Coronary artery (tissue), 2 donors: Measurements from ENCODE around the gene CDK7.

Source experiments
- DNase-seq: peaks from one replicate; pipeline ENCODE4 v3.0.0-alpha.2; 2017; ENCODE audit warnings: low spot score
- H3K27ac ChIP-seq, 2 donors: fragments of 200-600 bp; sonication (generic); one replicate each; pipeline ENCODE4 v1.5.1; 2016 to 2019
- H3K4me3 ChIP-seq: fragments of 200-600 bp; sonication (generic); 2 replicates; pipeline ENCODE4 v1.5.1; 2016; ENCODE audit warnings: mild to moderate bottlenecking, moderate library complexity
- TF ChIP-seq, protein P1 (sequence below): fragments of 200-600 bp; sonication (generic); IDR thresholded peaks from one replicate; pipeline ENCODE4 v1.5.1; 2019; ENCODE audit warnings: antibody characterized with exemption

Gene CDK7

DNA sequence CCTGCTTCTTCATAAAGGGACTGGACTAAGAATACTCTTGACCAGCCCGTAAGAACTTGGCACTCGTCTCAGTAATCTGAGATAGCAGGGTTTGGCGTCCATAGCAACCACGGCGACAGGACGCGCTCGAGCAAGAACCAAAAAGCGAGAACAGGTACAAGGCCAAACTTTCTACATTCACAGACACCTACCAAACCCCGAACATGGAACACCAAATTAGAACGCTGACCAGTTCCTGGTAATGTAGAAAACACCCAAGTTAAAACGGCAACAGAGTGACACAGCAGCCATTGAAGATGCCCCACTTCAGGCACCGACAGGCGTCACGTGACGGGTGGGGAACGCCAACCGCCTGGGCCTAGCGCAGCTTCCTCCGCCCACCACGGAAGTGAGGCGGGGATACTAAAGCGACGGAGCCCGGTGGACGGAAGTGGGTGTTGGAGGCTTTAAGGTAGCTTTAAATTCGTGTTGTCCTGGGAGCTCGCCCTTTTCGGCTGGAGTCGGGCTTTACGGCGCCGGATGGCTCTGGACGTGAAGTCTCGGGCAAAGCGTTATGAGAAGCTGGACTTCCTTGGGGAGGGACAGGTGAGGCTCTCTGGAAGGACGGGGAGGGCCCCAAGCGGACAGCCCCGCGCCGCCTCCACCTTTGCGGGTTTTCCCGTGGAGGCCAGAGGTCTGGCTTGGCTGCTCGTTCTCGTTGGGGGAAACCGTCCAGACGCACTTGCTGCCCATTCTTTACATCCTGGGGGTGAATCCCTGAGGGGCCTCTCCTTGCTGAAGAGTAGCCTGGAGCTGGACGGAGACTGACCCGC lies at the start of gene CDK7:
CDK7 (plus strand) TSS at position 430 of the 812 bp plus-strand sequence; CDS start at position 520, 90 bp downstream.
- TF ChIP-seq, protein P1, sequence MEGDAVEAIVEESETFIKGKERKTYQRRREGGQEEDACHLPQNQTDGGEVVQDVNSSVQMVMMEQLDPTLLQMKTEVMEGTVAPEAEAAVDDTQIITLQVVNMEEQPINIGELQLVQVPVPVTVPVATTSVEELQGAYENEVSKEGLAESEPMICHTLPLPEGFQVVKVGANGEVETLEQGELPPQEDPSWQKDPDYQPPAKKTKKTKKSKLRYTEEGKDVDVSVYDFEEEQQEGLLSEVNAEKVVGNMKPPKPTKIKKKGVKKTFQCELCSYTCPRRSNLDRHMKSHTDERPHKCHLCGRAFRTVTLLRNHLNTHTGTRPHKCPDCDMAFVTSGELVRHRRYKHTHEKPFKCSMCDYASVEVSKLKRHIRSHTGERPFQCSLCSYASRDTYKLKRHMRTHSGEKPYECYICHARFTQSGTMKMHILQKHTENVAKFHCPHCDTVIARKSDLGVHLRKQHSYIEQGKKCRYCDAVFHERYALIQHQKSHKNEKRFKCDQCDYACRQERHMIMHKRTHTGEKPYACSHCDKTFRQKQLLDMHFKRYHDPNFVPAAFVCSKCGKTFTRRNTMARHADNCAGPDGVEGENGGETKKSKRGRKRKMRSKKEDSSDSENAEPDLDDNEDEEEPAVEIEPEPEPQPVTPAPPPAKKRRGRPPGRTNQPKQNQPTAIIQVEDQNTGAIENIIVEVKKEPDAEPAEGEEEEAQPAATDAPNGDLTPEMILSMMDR, result no peak
- peak within 1 kb of the TSS; percentile 93 for H3K4me3 ChIP-seq
- peak within 1 kb of the TSS; percentile 66 to 89 for H3K27ac ChIP-seq
- DNase-seq, result peak; percentile 96

DNA sequence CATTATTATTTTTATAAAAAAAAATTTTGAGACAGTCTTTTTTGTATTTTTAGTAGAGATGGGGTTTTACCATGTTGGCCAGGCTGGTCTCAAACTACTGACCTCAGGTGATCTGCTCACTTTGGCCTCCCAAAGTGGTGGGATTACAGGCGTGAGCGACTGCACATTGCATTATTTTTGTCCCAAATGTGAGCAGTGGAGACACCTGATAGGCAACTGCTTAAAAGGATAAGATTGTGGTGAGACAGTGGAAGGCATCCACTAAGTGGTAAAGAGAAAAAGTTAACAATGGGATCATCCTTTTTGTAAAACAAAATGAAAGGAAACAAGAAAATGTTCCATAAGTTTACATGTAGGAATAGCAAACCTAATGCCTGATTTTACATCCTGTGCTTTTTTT lies 47.3 kb upstream of the CDK7 start:
- no peak overlapping the region for H3K4me3 ChIP-seq
- no peak for DNase-seq
- H3K27ac ChIP-seq, result no peak overlapping the region
- TF ChIP-seq, protein P1, result no peak

DNA sequence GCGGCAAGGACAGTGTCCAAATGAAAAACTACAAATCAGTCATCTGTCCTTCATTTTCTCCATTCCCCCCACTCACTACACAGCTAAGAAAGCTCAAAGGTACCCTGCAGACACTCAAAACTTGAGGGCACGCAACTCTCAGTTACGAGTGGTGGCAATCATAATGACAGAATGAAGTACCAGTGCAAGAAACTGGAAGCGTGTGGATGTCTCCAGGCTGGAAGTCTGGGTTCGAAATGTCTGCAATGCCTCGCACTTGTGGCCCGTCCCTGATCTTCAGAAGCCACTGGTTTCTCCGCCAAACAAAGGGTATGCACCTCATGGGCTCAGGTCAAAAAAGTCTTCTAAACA lies 45.9 kb upstream of the CDK7 start:
- peak overlapping the region; percentile 40 to 63 for H3K27ac ChIP-seq
- TF ChIP-seq, protein P1, result no peak
- peak overlapping the region; percentile 71 for H3K4me3 ChIP-seq
- DNase-seq, result no peak

DNA sequence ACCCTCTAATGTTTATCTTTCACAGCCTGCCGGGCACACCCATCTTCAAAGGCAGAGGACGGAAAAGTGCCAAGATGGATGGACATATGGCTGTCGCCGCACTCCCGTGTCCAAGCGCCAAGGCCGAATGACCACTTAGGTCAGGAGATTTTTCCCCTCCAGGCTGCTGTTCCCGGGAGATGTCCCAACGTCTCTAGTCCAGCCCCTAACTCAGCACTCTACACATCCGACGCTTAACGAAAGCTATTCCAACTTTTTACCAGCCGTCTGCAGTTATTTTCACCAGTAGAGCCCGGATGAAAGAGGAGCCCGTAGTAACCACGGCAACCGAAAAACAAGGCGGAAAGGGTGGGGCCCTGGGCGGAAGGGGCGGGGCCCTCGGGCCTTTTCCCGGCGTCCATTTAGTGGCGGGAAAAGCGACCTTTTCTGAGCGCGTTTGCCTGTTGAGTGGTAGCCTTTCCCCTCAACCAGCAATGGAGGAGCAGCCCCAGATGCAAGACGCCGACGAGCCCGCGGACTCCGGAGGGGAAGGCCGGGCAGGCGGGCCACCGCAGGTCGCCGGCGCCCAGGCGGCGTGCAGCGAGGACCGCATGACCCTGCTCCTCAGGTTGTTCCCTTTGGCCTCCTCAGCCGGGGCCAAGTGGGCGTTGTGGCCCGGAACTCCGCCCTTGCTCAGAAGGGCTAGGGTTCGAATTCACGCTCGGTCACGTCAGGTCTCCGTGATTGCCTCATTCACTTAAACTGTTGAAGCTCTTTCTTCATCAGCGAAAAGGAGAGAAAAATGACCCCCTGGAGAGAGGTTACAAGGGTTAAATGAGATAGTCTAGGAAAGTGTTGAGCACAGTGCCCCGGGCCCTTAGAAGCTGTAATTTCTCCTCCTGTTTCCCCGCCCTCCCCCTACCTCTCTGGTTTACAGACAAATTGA lies 45.3 kb upstream of the CDK7 start, which contains the start of gene CENPH:
CENPH (plus strand) TSS at position 422 of the 925 bp plus-strand sequence; CDS start at position 474, 52 bp downstream.
- peak within 1 kb of the TSS; percentile 71 for H3K4me3 ChIP-seq
- peak within 1 kb of the TSS; percentile 40 to 63 for H3K27ac ChIP-seq
- TF ChIP-seq, protein P1, result no peak
- DNase-seq, result peak; percentile 93

DNA sequence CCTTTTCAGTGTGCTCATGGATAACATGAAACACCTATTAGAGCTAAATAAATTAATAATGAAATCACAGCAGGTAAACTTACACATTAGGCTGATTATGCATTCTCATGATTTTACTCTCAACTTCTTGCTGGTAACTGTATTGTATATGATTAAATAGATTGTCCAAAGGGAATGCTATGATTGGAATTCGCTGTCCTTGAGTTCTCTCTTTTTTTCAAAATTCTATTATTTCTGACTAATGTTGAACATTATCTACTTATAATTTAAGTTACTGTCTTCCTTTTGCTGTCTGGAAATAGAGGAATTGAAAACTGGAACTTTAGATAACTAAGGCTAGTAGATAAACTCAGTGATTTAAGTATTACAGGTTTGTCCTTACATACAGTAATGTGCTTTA lies 32.2 kb upstream of the CDK7 start:
- DNase-seq, result no peak
- H3K27ac ChIP-seq, result no peak overlapping the region
- TF ChIP-seq, protein P1, result no peak
- no peak overlapping the region for H3K4me3 ChIP-seq

DNA sequence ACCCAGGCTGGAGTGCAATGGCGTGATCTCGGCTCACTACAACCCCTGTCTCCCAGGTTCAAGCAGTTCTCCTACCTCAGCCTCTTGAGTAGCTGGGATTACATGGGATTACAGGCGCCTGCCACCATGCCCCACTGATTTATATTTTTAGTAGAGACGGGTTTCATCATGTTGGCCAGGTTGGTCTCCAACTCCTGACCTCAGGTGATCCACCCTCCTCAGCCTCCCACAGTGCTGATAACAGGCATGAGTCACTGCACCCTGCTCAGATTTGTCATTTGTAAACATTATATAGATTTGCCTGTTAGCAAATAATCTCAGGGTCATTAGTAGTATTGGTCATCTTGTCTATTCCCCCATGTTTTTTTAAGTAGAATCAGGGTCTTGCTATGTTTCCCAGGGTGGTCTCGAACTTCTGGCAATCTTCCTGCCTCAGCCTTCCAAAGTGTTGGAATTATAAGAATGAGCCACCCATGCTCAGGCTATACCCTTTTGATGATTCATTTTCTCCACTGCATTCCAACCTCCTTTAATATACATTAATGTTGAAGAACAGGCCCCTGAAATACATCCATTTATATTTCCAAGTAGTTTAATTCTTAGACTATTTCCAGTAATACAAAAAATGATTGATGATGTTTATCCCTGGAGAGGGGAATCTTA lies 28.0 kb upstream of the CDK7 start:
- DNase-seq, result no peak
- no peak overlapping the region for H3K27ac ChIP-seq
- H3K4me3 ChIP-seq, result no peak overlapping the region
- TF ChIP-seq, protein P1, result no peak
